ENCODE measurements around the gene NAV1. TPM values are rescaled to one million over a fixed set of nuclear protein-coding genes. Genes with fewer than 3 reads are reported as not detected.
"Not testable (repeated sequence)": the region's sequence is repeated elsewhere in the genome, so short reads cannot be mapped to it uniquely, and the experiment has no call there.

Gene NAV1
- total and polyA plus RNA-seq, 10 donors: 1.1 to 37.2 (median 20.3) TPM

DNA sequence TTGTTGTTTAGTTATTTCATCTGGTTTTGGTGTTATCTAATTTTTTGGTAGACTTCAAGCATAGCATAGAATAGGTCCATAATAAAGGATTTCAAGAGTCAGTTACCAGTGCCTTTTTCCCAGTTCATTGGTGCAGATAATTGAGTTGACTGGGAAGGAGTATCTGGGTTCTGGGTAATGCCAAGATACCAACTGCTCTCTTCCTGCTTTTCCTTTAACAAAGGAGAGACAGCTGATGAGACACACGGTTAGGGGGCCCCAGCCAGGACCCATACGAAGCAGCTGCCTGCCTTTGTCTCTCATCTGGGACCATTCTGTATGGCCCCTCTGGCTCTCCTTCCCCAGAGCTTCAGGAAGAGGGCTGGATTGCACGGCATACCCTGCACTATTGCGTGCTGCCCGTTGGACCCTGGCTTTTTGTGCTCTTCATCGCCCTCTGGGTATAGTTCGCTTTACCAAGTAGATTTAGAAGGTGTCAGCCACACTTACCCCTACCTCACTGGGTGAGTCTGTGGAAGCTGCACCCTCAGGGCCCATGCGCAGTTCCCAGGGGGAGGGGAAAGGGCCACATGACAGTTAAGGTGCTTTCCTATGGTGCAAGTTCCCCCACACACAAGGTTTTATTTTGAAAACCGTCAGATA, 7.0 kb downstream of the NAV1 start:
- intact Hi-C loops (cut with DNase I; ENCODE audit: low total_unique reads): no loop called here
- Histone ChIP-seq H3K4me3 (no peak overlapping the region), H3K27me3 (replicated peaks in 1 of 7) (peaks cover 0 to 2% (median 0%) of the 10 kb centered on the region in 7 donors), H3K9me3 (no peaks in the 10 kb centered on the region), H3K27ac (no peak overlapping the region), H3K36me3 (no peaks in the 10 kb centered on the region), H3K4me1 (peaks cover 0 to 43% (median 26%) of the 10 kb centered on the region in 6 donors)
- TF ChIP-seq POLR2AphosphoS5 (IDR thresholded peaks at IDR 0.05) (no peak), POLR2A (IDR thresholded peaks at IDR 0.05) (no peak)
- TF ChIP-seq, protein P1, sequence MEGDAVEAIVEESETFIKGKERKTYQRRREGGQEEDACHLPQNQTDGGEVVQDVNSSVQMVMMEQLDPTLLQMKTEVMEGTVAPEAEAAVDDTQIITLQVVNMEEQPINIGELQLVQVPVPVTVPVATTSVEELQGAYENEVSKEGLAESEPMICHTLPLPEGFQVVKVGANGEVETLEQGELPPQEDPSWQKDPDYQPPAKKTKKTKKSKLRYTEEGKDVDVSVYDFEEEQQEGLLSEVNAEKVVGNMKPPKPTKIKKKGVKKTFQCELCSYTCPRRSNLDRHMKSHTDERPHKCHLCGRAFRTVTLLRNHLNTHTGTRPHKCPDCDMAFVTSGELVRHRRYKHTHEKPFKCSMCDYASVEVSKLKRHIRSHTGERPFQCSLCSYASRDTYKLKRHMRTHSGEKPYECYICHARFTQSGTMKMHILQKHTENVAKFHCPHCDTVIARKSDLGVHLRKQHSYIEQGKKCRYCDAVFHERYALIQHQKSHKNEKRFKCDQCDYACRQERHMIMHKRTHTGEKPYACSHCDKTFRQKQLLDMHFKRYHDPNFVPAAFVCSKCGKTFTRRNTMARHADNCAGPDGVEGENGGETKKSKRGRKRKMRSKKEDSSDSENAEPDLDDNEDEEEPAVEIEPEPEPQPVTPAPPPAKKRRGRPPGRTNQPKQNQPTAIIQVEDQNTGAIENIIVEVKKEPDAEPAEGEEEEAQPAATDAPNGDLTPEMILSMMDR (IDR thresholded peaks at IDR 0.05 in 8 of 11, conservative IDR thresholded peaks at IDR 0.05 in 3 of 11): no peak
- WGBS, 5 donors: 30 to 50% (median 41%) methylated on average over 9 of the region's 9 CpGs
- no peak for DNase-seq

DNA sequence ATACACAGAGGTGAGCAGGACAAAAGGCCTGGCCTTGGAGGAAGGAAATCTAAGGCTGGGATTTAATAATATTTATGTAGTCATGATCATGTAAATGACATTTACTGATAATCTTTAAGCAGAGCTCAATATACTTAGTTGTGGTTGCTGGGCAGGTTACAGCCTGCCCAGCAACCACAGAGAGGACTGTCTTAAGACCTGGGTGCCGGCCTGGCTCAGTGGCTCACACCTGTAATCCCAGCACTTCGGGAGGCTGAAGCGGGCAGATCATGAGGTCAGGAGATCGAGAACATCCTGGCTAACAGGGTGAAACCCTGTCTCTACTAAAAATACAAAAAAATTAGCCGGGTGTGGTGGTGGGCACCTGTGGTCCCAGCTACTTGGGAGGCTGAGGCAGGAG, 10.6 kb downstream of the NAV1 start:
- H3K27ac ChIP-seq; H3K36me3 ChIP-seq; DNase-seq; H3K4me3 ChIP-seq; intact Hi-C loops (cut with DNase I; ENCODE audit: low total_unique reads); H3K27me3 ChIP-seq (replicated peaks in 1 of 7); H3K9me3 ChIP-seq: not testable (repeated sequence)
- peaks cover 0 to 17% (median 3%) of the 10 kb centered on the region in 6 donors for H3K4me1 ChIP-seq
- WGBS, 5 donors: 85 to 97% (median 94%) methylated on average over 5 of the region's 5 CpGs

DNA sequence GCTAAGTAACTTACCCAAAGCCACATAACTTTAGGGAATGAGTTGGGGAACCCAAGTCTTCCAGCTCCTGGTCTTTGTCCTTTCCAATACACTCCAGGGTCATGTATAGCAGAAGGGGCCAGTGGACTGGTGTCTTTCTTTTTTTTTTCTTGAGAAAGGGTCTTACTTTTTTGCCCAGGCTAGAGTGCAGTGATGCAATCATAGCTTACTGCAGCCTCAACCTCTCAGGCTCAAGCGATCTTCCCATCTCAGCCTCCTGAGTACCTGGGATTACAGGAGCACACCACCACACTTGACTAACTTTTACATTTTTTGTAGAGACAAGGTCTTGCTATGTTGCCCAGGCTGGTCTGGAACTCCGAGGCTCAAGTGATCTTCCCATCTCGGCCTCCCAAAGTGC, 12.2 kb downstream of the NAV1 start:
- no peaks in the 10 kb centered on the region for H3K27me3 ChIP-seq (replicated peaks in 1 of 7)
- H3K36me3 ChIP-seq: no peaks in the 10 kb centered on the region
- peaks cover 0 to 17% (median 1%) of the 10 kb centered on the region in 6 donors for H3K4me1 ChIP-seq
- intact Hi-C loops (cut with DNase I; ENCODE audit: low total_unique reads): no loop called here
- no peak overlapping the region for H3K4me3 ChIP-seq
- 90 to 98% (median 92%) methylated on average over 3 of the region's 3 CpGs for WGBS, 5 donors
- TF ChIP-seq, protein P1 (IDR thresholded peaks at IDR 0.05 in 8 of 11, conservative IDR thresholded peaks at IDR 0.05 in 3 of 11): no peak
- TF ChIP-seq POLR2A (IDR thresholded peaks at IDR 0.05) (no peak), POLR2AphosphoS5 (IDR thresholded peaks at IDR 0.05) (no peak)
- DNase-seq: no peak
- H3K27ac ChIP-seq: no peak overlapping the region
- no peaks in the 10 kb centered on the region for H3K9me3 ChIP-seq

DNA sequence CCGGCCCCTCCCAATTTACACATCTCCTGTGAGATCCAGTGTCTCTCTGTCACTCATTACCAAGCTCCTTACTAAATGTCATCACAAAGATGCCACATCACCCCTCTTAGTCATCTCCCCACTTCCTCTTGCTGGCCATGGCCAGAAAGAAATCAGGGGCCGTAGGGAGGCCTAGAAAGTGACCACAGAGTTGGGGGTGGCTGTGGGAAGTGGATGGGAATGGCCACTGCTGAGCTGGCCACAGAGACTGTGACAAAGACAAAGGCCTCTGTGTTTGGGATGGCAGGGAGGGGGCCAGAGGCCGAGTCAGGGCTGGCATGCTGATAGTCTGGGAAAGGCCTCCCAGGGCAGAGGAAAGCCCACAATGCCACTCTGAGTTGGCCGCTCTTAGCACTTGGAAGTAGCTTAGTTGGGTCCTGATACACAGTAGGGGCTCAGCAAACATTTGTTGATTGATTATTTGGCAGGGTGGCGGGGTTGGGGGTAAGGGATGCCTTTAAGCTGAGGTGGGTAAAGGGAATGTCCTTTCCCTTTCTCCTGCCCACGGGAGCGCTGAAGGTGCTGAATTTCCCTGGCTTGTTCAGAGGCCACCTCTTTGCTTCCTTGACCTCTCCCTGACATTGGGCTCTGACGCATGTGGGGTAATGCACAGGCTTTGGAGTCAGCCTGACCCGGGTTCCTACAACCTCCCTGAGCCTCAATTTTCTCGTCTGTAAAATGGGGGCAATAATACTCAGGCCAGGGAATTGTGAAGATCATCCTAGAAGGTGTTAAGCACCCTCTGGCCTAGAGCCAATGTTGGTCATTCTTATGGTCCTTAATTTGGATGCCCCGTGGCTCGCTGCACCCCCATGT, 13.2 kb downstream of the NAV1 start:
- 79 to 87% (median 83%) methylated on average over 12 of the region's 12 CpGs for WGBS, 5 donors
- Histone ChIP-seq H3K27me3 (replicated peaks in 1 of 7) (no peaks in the 10 kb centered on the region), H3K27ac (no peak overlapping the region), H3K9me3 (no peaks in the 10 kb centered on the region), H3K36me3 (no peaks in the 10 kb centered on the region), H3K4me1 (peaks cover 0 to 22% (median 1%) of the 10 kb centered on the region in 6 donors), H3K4me3 (no peak overlapping the region)
- no peak for DNase-seq
- intact Hi-C loops (cut with DNase I; ENCODE audit: low total_unique reads): no loop called here
- TF ChIP-seq, protein P1 (IDR thresholded peaks at IDR 0.05 in 8 of 11, conservative IDR thresholded peaks at IDR 0.05 in 3 of 11): no peak
- no peak for TF ChIP-seq POLR2AphosphoS5 (IDR thresholded peaks at IDR 0.05)
- no peak for TF ChIP-seq POLR2A (IDR thresholded peaks at IDR 0.05)

All from spleen (tissue), 11 donors.